Measurements from ENCODE around the gene ARSG. TPM values are rescaled to one million over a fixed set of nuclear protein-coding genes. Genes with fewer than 3 reads are reported as not detected.

Gene ARSG
- total and polyA plus RNA-seq, 2 of the 13 experiments (the other 11 are each of a cell fraction or from before 2014, with no cell fraction given): 3.7 to 15.2 TPM

DNA sequence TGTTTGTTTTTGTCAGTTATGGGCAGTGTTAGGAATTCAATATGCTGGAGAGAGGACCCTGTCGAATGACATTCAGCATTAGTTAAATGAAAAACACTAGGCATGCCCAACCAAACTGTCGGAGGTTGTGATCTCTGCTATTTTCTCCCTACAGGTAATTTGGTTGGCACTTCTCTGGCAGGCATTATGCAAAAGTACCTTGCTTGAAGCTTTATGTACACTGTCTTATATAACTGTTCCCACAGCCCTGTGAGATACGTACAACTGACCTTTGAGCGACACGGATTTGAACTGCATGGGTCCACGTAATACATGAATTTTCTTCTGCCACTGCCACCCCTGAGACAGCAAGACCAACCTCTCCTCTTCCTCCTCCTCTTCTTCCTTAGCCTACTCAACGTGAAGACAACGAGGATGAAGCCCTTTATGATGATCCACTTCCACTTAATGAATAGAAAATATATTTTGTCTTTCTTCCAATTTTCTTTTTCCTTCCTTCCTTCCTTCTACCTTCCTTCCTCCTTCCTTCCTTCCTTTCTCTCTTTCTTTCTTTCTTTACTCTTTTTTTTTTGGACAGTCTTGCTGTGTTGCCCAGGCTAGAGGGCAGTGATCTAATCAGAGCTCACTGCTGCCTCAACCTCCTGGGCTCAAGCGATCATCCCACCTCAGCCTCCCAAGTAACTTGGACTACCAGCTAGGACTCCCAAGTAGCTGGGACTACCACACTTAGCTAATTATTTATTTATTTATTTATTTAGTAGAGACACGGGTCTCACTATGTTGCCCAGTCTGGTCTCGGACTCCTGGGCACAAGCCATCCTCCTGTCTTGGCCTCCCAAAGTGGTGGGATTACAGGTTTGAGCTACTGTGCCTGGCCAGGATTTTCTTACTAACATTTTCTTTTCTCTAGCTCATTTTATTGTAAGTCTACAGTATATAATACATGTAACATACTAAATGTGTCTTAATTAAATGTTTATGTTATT lies 88.7 kb downstream of the ARSG start (continued):
- TF ChIP-seq TEAD2 (CRISPR knock-in tag; IDR thresholded peaks at IDR 0.05) (no peak), ZNF17 (CRISPR knock-in tag; IDR thresholded peaks at IDR 0.05) (no peak), PBX2 (CRISPR knock-in tag; IDR thresholded peaks at IDR 0.05) (no peak), ZFP1 (CRISPR knock-in tag; IDR thresholded peaks at IDR 0.05) (0 out of 2 replicates have a peak, but pooled peaks have one; percentile 39), E2F1 (CRISPR knock-in tag; IDR thresholded peaks at IDR 0.05) (no peak), ZNF616 (CRISPR knock-in tag; IDR thresholded peaks at IDR 0.05; ENCODE audit: low read depth) (no peak), ETV6 (CRISPR knock-in tag; conservative IDR thresholded peaks at IDR 0.05) (no peak), ZNF337 (CRISPR knock-in tag; IDR thresholded peaks at IDR 0.05; ENCODE audit: borderline replicate concordance, low read depth) (no peak), ZNF121 (CRISPR knock-in tag; IDR thresholded peaks at IDR 0.05) (peak; percentile 86), NR2F6 (IDR thresholded peaks at IDR 0.05) (peak; percentile 50; the same call in 1 of the 2 replicates), NR2F6 (CRISPR knock-in tag; IDR thresholded peaks at IDR 0.05) (peak; percentile 86), HMG20A (CRISPR knock-in tag; IDR thresholded peaks at IDR 0.05; ENCODE audit: borderline replicate concordance) (peak; percentile 76), ZNF703 (CRISPR knock-in tag; IDR thresholded peaks at IDR 0.05; ENCODE audit: borderline replicate concordance) (no peak), STAG1 (CRISPR knock-in tag; IDR thresholded peaks at IDR 0.05) (no peak)
- TF ChIP-seq, protein P1, sequence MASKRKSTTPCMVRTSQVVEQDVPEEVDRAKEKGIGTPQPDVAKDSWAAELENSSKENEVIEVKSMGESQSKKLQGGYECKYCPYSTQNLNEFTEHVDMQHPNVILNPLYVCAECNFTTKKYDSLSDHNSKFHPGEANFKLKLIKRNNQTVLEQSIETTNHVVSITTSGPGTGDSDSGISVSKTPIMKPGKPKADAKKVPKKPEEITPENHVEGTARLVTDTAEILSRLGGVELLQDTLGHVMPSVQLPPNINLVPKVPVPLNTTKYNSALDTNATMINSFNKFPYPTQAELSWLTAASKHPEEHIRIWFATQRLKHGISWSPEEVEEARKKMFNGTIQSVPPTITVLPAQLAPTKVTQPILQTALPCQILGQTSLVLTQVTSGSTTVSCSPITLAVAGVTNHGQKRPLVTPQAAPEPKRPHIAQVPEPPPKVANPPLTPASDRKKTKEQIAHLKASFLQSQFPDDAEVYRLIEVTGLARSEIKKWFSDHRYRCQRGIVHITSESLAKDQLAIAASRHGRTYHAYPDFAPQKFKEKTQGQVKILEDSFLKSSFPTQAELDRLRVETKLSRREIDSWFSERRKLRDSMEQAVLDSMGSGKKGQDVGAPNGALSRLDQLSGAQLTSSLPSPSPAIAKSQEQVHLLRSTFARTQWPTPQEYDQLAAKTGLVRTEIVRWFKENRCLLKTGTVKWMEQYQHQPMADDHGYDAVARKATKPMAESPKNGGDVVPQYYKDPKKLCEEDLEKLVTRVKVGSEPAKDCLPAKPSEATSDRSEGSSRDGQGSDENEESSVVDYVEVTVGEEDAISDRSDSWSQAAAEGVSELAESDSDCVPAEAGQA (IDR thresholded peaks at IDR 0.05; ENCODE audit: low read depth): no peak
- TF ChIP-seq, protein P1 (CRISPR knock-in tag; IDR thresholded peaks at IDR 0.05; ENCODE audit: borderline replicate concordance): no peak
- TF ChIP-seq, protein P2, sequence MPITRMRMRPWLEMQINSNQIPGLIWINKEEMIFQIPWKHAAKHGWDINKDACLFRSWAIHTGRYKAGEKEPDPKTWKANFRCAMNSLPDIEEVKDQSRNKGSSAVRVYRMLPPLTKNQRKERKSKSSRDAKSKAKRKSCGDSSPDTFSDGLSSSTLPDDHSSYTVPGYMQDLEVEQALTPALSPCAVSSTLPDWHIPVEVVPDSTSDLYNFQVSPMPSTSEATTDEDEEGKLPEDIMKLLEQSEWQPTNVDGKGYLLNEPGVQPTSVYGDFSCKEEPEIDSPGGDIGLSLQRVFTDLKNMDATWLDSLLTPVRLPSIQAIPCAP (CRISPR knock-in tag; IDR thresholded peaks at IDR 0.05; ENCODE audit: low read depth): no peak
